HUES64 (cell line): ENCODE results near the gene SLCO1A2.

ENCODE experiments used
- H3K27ac ChIP-seq: 2 replicates; pipeline ENCODE4 v1.7.0; 2013; ENCODE audit warnings: low read depth, low read length, inconsistent platforms
- H3K27me3 ChIP-seq: 2 replicates; pipeline ENCODE4 v1.6.1; 2013; ENCODE audit warnings: mild to moderate bottlenecking, low read length; ENCODE audit not compliant: insufficient read depth
- H3K36me3 ChIP-seq: 2 replicates; pipeline ENCODE4 v1.6.1; 2013; ENCODE audit warnings: mild to moderate bottlenecking, low read length; ENCODE audit not compliant: insufficient read depth
- H3K4me1 ChIP-seq: 2 replicates; pipeline ENCODE4 v1.6.1; 2013; ENCODE audit warnings: mild to moderate bottlenecking, low read length, moderate library complexity; ENCODE audit not compliant: insufficient read depth
- H3K4me3 ChIP-seq: 2 replicates; pipeline ENCODE4 v1.5.1; 2013; ENCODE audit warnings: mild to moderate bottlenecking, low read length, moderate library complexity
- H3K9ac ChIP-seq: 2 replicates; pipeline ENCODE4 v1.6.1; 2013; ENCODE audit warnings: mild to moderate bottlenecking, low read depth, low read length
- H3K9me3 ChIP-seq: 2 replicates; pipeline ENCODE4 v1.6.1; 2013; ENCODE audit warnings: low read depth, low read length; ENCODE audit not compliant: insufficient read depth
- WGBS: fragments of 150-250, 120-280 bp; methylation state at CpG from one replicate; pipeline ENCODE4 v1.1.7; 2013; ENCODE audit warnings: missing lambda C conversion rate; 5-methylcytosine and 5-hydroxymethylcytosine counted together

SLCO1A2 gene

DNA sequence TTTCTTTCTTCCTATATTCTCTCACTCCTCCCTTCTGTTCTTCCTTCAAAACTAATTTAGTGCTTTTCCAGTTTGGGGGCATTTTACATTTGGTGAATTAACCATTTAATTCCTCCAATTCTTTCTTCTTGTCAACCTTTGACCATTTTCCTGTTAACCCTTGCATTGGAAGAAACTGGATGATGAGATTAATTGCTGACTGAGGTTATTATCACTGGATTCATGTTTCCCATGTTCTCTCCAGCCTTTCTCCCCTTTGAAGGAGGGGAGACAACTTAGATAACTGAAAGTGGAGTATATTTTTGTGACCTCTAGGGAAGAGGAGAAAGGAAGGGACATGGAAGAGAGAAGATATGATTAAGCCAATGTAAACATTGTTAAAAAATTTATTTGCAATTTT is 70.5 kb downstream of the SLCO1A2 start:
- Histone ChIP-seq H3K4me1 (no peaks in the 10 kb centered on the region), H3K9ac (no peak overlapping the region), H3K27ac (no peak overlapping the region), H3K9me3 (peaks cover 30% of the 10 kb centered on the region), H3K27me3 (no peaks in the 10 kb centered on the region), H3K36me3 (no peaks in the 10 kb centered on the region), H3K4me3 (no peak overlapping the region)

DNA sequence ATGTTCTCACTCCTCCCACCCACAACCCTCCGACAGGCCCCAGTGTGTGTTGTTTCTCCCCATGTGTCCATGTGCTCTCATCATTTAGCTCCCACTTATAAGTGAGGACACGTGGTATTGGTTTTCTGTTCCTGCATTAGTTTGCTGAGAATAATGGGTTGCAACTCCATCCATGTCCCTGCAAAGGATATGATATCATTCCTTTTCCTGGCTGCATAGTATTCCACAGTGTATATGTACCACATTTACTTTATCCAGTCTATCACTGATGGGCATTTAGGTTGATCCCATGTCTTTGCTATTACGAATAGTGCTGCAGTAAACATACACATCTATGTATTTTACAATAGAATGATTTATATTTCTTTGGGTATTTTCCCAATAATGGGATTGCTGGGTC is 77.5 kb downstream of the SLCO1A2 start:
- Histone ChIP-seq H3K27ac (no peak overlapping the region), H3K9ac (no peak overlapping the region), H3K4me1 (no peaks in the 10 kb centered on the region), H3K36me3 (no peaks in the 10 kb centered on the region), H3K4me3 (no peak overlapping the region), H3K27me3 (no peaks in the 10 kb centered on the region), H3K9me3 (peaks cover 16% of the 10 kb centered on the region)
- 87% methylated on average over 2 of the region's 3 CpGs for WGBS

DNA sequence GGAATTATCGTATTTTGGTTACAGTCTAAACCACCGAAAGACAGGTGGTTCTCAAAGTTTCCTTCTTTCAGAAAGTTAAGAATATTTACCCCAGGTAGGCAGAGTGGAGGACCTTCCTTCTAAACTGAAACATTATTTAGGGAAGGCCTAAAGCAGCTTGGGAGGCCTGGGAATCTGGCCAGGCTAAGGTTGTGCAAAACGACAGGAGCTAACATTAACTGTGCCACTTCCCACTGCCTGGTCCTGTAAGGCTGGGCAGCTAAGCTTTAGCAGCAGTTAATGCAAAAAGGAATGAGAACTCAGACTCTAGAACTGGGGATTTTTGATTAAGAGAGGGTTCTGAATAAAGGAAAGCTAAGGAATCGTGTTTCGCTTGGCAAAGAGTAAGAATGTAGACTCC is 82.6 kb downstream of the SLCO1A2 start:
- Histone ChIP-seq H3K27me3 (no peaks in the 10 kb centered on the region), H3K4me3 (no peak overlapping the region)
- 90% methylated on average over 3 of the region's 5 CpGs for WGBS

DNA sequence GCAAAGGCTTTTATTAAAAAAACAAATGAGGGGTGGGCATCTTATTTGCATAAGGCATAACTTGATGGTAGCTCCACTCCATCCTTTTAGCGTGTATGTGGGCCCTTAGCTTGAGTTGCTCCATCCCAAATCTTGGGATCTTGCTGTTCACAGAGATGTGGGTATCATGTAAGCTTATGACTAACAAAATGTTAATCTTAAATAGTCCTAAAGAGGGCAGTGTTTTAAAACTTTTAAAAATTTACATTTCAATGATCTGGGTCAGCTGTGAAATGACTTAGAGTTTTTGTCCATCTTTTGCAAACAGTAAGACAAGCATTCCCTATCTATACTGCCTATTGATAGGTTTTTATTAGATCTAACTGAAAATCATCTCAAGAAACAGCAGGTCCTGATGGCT is 86.0 kb downstream of the SLCO1A2 start:
- no peak overlapping the region for H3K9ac ChIP-seq
- H3K4me1 ChIP-seq, result 0 out of 2 replicates have a peak, but pooled peaks cover 7% of the 10 kb centered on the region
- no peak overlapping the region for H3K27ac ChIP-seq
- no peaks in the 10 kb centered on the region for H3K36me3 ChIP-seq
- H3K4me3 ChIP-seq, result no peak overlapping the region
- 92% methylated on average over 1 of the region's 1 CpG for WGBS
- no peaks in the 10 kb centered on the region for H3K27me3 ChIP-seq
- no peaks in the 10 kb centered on the region for H3K9me3 ChIP-seq

More for the DNA sequence above, 82.6 kb downstream of the SLCO1A2 start:
- Histone ChIP-seq H3K36me3 (no peaks in the 10 kb centered on the region), H3K27ac (no peak overlapping the region), H3K9ac (no peak overlapping the region), H3K4me1 (no peaks in the 10 kb centered on the region), H3K9me3 (no peaks in the 10 kb centered on the region)

DNA sequence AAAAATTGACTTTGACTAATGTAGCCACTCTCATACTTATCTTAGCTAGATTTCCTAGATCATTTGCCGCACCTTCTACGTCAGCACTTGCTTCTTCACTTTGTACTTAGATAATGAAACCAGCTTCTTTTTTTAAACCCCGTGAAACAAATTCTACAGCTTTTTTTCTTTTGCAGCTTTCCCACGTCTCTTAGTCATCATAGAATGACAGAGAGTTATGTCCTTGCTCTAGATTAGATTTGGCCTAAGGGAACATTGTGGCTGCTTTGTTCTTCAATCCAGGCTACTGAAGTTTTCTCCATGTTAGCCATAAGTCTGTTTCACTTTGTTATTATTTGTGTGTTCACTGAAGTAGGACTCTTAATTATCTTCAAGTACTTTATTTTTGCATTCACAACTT is 94.9 kb downstream of the SLCO1A2 start:
- H3K9ac ChIP-seq, result no peak overlapping the region
- H3K4me3 ChIP-seq, result no peak overlapping the region
- 85% methylated on average over 4 of the region's 4 CpGs for WGBS
- H3K27ac ChIP-seq, result no peak overlapping the region
- H3K36me3 ChIP-seq, result no peaks in the 10 kb centered on the region
- no peaks in the 10 kb centered on the region for H3K9me3 ChIP-seq
- H3K27me3 ChIP-seq, result no peaks in the 10 kb centered on the region
- H3K4me1 ChIP-seq, result 0 out of 2 replicates have a peak, but pooled peaks cover 1% of the 10 kb centered on the region

DNA sequence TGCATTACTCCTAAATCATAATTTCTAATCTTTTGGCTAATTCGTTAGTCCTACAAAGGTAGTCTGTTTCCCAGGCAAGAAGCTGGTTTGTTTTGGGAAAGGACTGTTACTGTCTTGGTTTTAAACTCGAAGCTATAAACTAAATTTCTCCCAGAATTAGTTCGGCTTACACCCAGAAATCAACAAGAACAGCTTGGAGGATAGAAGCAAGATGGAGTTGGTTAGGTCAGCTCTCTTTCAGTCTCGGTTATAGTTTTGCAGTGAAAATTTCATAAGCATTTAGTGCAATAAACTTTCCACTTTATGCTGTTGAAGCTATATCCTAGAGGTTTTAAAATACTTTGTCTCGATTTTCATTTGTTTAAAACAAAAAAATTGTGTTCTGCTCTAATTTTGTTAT is 100.3 kb downstream of the SLCO1A2 start:
- Histone ChIP-seq H3K27ac (no peak overlapping the region), H3K36me3 (no peaks in the 10 kb centered on the region), H3K9me3 (0 out of 2 replicates have a peak, but pooled peaks cover 2% of the 10 kb centered on the region), H3K9ac (no peak overlapping the region), H3K4me3 (no peak overlapping the region), H3K4me1 (no peaks in the 10 kb centered on the region), H3K27me3 (no peaks in the 10 kb centered on the region)
- 97% methylated on average over 4 of the region's 5 CpGs for WGBS

DNA sequence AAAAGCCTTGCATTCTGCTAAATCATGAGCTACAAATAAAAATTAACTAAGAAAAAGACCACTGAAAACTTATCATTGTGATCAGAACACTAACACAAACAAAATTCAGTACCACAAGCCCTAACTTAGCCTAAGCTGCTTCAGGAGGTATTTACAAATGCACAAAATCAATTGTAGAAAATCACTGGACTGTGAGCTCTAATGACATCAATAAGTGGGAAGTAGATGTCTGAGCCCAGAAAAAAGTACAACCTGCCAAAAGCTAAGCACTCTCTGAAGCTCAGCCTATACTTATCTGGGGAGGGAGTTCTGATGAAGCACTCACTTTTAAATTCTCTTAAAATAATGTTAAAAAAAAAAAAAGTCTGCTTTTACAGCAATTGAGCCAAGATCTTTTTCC is 110.8 kb downstream of the SLCO1A2 start:
- no peak overlapping the region for H3K27ac ChIP-seq
- H3K4me3 ChIP-seq, result no peak overlapping the region
- H3K9me3 ChIP-seq, result no peaks in the 10 kb centered on the region
- H3K9ac ChIP-seq, result no peak overlapping the region
- H3K36me3 ChIP-seq, result no peaks in the 10 kb centered on the region
- no peaks in the 10 kb centered on the region for H3K27me3 ChIP-seq
- no peaks in the 10 kb centered on the region for H3K4me1 ChIP-seq

DNA sequence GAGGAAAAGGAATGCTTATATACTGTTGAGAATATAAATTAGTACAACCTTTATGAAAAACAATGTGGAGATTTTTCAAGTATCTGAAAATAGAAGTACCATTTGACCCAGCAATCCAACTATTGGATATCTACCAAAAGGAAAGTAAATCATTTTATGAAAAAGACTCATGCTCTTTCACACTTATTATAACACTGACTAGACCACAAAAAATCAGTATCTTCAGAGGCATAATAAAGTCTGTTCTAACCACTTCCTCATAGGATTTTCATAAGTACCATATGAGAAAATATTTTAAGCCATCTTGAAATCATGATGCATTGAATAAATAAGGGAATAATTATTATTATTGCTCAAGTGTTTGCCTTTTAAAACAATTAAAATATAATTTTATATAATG is 112.9 kb downstream of the SLCO1A2 start:
- H3K4me3 ChIP-seq, result no peak overlapping the region
- no peaks in the 10 kb centered on the region for H3K9me3 ChIP-seq
- H3K27me3 ChIP-seq, result no peaks in the 10 kb centered on the region
- no peak overlapping the region for H3K9ac ChIP-seq
- no peaks in the 10 kb centered on the region for H3K4me1 ChIP-seq
- no peak overlapping the region for H3K27ac ChIP-seq
- no peaks in the 10 kb centered on the region for H3K36me3 ChIP-seq

DNA sequence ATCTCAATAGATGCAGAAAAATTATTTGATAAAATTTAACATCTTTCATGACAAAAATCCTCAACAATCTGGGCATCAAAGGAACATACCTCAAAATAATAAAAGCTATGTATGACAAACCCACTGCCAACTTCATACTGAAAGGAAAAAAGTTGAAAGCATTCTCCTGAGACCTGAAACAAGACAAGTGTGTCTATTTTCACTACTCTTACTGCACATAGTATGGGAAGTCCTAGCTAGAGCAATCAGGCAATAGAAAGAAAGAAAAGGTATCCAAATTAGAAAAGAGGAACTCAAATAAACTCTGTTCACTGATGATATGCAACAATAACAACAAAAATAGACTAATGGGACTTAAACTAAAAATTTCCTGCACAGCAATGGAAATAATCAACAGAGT is 113.6 kb downstream of the SLCO1A2 start:
- H3K27ac ChIP-seq, result no peak overlapping the region
- no peaks in the 10 kb centered on the region for H3K36me3 ChIP-seq
- H3K27me3 ChIP-seq, result no peaks in the 10 kb centered on the region
- no peak overlapping the region for H3K4me3 ChIP-seq
- no peak overlapping the region for H3K9ac ChIP-seq
- no peaks in the 10 kb centered on the region for H3K9me3 ChIP-seq
- H3K4me1 ChIP-seq, result no peaks in the 10 kb centered on the region

DNA sequence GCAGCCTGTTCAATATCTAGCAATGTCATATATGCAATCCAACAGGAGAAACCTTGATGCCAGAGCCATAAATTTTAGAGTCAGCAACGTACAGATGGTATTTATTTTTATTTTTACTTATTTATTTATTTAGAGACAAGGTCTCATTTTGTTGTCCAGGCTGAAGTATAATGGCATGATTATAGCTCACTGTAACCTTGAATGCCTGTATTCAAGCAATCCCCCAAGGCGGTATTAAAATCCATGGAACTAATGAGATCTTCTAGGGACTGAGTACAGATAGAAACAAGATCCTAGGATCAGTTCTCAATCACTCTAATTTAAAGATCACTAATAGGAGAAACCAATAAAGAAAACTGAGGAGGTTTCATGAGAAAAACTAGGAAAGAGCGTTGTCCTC is 114.5 kb downstream of the SLCO1A2 start:
- Histone ChIP-seq H3K9ac (no peak overlapping the region), H3K4me3 (no peak overlapping the region)
- whole genome bisulfite sequencing, result 83% methylated on average over 2 of the region's 3 CpGs

DNA sequence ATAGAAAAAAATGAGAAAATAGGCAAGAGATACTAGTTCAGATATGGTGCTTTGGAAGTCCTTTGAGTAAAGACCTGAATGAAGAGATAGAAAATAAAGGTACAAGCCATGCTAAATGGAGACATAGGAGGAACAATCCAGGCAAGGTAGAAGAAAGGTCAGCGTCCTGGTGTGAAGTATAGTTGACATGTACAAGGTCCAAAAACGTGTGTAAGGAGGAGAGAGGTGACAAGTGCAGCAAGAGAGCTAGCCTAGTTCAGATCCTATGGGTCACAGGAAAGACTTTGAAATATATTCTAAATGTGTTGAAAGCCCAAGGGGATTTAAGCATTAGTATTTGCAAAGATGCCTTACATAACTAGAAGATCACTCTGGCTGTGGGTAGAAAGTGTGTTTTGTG is 115.5 kb downstream of the SLCO1A2 start:
- H3K4me3 ChIP-seq, result no peak overlapping the region
- 83% methylated on average over 2 of the region's 2 CpGs for WGBS
- H3K9me3 ChIP-seq, result no peaks in the 10 kb centered on the region
- no peaks in the 10 kb centered on the region for H3K36me3 ChIP-seq
- no peaks in the 10 kb centered on the region for H3K27me3 ChIP-seq
- H3K27ac ChIP-seq, result no peak overlapping the region
- H3K9ac ChIP-seq, result no peak overlapping the region
- H3K4me1 ChIP-seq, result no peaks in the 10 kb centered on the region

More for the DNA sequence above, 114.5 kb downstream of the SLCO1A2 start:
- H3K27ac ChIP-seq, result no peak overlapping the region
- no peaks in the 10 kb centered on the region for H3K27me3 ChIP-seq
- no peaks in the 10 kb centered on the region for H3K4me1 ChIP-seq
- no peaks in the 10 kb centered on the region for H3K36me3 ChIP-seq
- no peaks in the 10 kb centered on the region for H3K9me3 ChIP-seq
